Erythroblast (primary cell): Measurements from ENCODE around the gene ORMDL3.

Source experiments
- GATA1 ChIP-seq: IDR thresholded peaks from 2 replicates; pipeline ENCODE4 v1.6.1; 2011; ENCODE audit warnings: low read depth, mild to moderate bottlenecking, control low read depth, low read length, moderate library complexity
- POLR2A ChIP-seq: IDR thresholded peaks from 2 replicates; pipeline ENCODE4 v1.6.1; 2011; ENCODE audit warnings: mild to moderate bottlenecking, low read length

- TF ChIP-seq POLR2A (no peak), GATA1 (no peak)
Measured at GRCh38 chr17:39924691-39925055, 2.7 kb downstream of the ORMDL3 start.
